Activated T-cell treated with anti-CD3 and anti-CD28 coated beads for 48 hours (primary cell): ENCODE measurements around the gene ATP6AP2.

Source experiments
- DNase-seq: peaks from one replicate; pipeline ENCODE4 v3.0.0-alpha.2; 2020; ENCODE audit warnings: low read depth

Gene ATP6AP2, protein sequence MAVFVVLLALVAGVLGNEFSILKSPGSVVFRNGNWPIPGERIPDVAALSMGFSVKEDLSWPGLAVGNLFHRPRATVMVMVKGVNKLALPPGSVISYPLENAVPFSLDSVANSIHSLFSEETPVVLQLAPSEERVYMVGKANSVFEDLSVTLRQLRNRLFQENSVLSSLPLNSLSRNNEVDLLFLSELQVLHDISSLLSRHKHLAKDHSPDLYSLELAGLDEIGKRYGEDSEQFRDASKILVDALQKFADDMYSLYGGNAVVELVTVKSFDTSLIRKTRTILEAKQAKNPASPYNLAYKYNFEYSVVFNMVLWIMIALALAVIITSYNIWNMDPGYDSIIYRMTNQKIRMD

DNA sequence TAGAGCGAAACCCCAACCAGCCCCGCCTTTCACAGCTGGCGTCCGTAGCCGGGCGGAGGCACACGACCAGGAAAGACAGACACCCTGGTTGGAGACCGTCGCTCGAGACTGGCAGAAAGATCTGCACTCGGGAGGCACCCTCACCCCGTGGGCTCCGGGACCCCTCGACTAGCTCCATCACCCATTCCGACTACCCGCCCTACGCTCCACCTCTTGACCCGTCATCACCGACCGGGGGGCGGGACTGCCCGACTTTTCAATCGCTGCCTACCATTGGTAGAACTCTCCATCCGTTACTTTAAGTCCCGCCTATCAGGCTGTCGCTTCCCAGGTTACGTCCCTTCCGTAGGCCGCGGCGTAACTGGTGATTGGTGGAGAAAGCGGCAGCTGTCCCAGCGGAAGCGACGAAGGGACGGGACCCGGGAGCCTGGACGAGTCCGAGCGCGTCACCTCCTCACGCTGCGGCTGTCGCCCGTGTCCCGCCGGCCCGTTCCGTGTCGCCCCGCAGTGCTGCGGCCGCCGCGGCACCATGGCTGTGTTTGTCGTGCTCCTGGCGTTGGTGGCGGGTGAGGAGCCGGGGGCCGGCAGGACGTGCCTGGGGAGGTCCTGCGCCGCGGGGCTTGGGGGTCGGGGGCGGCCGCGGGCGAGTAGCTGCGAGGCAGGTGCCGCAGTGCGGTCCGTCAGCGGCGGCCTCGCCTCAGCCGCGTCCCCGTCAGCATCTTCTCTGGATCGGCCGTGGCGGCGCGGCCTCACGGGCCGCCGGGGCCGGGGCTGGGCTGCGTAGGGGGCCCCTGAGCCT lies at the start of gene ATP6AP2:
TSS of gene ATP6AP2 (plus strand) at position 434 of the 799 bp plus-strand sequence. CDS start at position 530, 96 bp downstream.
- peak; percentile 81 for DNase-seq

DNA sequence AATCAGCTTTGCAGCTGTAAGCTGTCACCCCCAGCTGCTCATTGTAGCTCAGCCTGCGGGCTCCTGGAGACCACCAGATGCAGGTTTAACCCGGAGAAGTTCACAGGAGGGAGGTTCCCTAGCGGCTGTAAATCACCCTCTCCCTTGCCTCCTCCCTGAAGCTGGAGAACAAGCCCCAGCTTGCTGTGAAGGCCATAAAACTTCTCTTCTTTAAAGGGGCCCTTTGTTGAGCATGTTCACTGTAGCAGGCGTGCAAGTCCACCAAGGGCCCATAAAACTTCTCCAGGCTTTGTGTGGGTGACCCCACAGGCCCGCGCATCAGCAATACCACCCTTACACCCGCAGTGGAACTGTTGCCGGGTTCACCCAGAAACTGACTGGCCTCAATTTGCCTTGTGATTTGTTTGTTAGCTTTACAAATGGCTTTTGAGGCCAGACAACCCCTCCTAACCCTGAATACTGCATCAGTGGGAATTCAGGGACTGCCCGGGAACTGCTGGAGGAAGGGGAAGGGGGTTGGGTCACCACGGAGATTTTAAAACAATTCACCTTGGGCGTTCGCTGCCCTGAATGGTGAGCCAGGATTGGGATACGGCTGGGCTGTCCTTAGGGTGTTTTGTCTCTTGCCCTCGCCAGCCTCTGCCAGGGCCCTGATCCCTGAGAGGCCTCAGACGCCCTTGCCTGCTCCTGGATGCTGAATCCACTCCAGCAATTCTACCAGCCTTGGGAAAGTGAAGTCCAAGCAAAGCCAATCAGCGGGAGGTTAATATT lies 49.5 kb upstream of the ATP6AP2 start:
- DNase-seq, result no peak

DNA sequence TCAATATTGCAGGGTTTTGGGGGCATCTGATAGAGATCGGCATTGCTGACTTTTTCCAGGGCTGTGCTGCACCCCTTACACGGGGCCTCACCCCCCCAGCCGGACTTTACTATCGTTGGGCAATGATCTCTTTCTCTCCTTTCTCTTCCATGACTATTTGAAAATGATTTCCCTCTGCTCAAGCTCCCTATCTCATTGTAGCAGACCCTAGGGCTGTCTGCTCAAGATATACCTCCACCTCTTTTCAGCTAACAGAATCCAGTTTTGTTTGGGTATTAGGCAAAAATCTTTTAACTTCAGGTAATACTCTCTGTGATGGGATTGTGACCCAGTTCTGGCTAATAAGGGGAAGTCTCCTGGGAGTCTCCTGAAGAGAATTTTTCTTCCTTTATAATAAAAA lies 43.5 kb upstream of the ATP6AP2 start:
- no peak for DNase-seq

DNA sequence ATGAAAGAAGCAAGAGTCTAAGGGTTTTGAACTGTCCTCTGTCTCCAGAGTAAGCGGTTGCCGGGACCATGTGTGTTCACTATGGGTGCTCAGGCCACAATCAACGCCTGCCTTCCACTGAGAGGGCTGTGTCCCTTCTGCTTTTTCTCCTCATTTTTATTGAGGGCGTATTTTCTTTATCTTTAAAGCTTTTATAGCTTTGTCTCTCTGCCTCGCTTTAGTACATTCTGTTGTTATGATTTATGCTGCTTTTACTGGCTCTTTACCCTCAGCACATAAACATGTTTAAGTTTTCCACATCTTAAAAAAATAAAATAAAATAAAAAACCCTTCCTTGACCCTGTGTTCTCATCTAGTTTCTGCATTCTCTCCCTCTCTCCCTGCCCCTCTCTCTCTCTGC lies 42.4 kb upstream of the ATP6AP2 start:
- DNase-seq, result no peak

DNA sequence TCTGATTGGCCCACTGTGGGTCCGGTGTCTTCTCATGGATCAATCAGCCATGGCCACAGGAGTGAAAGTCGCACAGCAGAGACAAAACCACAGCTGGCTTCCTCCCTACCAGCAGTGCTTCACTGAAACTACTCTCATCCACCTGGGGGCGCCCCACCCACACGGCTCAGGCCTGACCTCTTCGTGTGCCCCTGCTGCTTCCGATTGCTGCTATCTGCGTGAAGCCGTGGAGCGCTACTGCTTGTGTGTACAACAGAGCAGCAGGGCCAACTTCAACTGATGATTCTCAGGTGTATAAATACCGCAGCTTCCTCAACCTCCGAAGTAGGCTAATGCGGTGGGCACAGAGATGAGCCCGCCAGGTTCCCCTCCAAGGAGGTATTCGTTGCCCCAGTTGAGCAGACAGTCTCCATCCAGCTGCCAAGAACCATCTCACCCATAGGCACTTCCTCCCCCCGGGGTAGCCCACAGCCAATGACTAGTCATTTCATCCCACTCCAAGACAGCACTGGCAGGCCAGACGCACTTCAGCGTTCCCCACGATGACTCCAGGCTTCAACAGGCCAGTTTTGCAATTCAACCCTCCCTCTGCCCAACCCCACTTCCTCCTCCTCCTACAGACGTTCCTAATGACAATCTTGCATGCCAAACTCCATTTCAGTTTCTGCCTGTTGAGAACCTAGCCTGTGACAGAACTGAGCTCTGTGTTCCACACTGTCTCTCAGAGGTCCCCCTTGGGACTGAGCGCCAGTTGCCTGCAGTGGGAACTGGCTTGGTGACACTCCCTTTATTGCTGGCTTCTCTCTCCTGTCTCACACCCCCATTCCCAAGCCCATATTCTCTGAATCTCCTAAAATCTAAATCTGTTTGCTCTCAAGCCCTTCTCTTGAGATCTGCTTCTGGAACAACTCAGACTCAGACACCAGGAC lies 41.3 kb upstream of the ATP6AP2 start:
- DNase-seq, result peak; percentile 64

DNA sequence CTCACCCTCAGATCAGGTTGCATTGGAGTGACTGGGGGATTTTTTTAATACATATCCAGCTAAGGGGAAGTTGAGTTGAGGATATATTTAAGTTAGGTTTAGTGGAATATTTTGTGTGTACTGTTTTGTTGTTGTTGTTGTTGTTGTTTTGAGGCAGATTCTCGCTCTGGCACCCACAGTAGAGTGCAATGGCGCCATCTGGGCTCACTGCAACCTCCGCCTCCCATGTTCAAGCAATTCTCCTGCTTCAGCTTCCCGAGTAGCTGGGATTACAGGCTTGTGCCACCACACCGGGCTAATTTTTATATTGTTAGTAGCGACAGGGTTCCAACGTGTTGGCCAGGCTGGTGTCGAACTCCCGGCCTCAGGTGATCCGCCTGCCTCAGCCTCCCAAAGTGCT lies 38.6 kb upstream of the ATP6AP2 start:
- no peak for DNase-seq

DNA sequence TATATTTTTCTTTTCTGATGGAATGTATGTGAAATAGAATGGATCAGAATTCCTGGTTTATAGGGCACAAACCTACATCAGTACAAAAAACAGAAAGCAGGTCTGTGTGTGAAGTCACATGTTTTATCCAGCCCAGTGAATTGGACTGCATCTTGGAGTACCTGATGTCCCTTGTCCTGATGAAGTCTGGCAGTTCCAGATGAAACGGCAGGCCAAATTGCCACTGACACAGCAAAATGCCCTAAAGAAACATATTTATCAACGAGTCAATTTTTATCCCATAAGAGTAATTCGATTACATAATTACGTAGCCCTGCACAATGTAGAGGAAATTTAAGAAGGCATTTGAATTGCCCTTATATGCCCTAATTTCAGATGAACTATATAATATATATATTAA lies 37.8 kb upstream of the ATP6AP2 start:
- DNase-seq, result no peak

DNA sequence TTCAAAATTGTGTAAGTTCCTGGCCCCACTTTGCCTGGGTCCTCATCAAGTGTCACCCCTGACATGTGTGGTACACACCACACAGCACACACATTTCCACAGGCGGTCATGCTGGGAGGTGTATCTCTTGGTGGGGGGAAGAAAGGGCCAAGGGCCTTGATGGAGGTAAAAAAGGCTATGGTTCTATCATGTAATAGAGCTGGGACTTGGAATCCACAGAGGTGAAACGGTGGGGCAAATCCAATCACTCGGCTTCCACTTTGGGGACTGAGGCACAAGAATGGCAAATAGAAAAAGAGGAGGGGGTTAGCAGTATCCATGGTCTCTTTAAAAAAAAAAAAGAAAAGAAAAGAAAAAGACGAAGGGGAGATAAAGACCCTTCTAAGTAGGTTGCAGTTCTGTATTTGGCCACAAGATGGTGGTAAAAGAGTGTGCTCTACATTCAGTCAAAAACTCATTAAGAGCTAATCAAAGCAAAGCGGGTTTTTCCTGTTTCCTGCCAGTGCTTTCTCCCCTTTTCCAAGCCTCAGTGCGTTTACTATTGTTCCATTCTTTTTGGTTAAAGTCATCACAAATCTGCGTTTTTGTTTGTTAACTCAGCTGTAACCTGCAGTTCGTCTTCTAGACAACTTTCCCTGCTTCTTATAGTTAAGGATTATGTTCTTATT lies 37.0 kb upstream of the ATP6AP2 start:
- no peak for DNase-seq

DNA sequence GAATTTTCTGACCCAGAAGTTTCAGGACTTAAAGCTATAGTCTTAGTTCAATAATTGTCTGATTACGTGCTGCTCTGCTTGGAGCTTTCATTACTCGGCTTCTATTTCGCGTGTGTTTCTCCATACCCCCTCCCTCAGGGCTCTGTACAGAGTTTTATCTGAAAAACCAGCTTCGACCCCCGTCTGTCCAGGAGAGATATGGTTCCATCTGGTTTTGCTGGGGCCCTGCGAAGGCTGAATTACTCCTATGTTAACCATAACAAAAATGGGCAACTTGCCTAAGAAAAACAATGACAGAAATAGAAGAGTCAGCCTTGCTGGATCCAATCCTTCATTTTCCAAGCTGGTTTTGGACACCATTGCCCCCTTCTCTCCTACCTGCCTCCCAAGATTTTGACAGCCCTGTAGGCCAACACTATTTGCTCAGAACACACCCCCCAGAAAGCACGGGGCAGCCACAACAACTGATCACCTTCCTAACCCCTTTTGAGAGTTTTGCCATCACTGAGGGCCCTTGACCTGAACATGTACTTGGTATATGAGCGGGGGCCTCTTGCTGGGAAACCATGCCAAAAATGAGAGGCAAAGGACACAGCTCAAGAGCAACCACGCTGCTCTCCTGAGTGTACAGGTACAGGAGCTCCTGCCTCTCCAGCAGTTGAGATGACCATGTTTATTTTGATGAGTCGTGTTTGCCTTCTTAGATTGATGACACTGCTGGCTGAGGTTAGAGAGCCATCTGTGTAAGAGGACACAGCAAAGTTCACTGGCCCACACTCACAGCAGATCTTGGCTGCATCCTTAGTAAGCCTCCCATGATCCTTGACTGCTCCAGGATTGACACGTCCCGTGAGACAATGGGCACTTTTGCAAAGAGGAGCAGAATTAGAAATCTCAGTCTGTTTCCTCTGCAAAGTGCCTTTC lies 36.2 kb upstream of the ATP6AP2 start:
- no peak for DNase-seq

DNA sequence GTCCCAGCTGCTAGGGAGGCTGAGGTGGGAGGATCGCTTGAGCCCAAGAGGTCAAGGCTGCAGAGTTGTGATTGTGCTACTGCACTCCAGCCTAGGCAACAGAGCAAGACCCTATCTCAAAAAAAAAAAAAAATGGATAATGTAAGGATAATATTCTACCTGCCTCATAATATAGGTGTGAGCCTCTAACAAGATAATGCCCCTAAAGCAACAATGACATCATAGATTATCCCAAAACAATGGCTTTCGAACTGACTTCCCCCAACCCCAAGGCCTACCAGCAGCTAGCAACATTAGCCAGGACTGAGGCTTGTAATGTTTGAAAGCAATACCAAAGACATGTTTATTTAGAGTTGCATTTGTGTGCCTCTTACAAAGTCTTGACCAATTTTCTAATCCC lies 33.9 kb upstream of the ATP6AP2 start:
- no peak for DNase-seq

DNA sequence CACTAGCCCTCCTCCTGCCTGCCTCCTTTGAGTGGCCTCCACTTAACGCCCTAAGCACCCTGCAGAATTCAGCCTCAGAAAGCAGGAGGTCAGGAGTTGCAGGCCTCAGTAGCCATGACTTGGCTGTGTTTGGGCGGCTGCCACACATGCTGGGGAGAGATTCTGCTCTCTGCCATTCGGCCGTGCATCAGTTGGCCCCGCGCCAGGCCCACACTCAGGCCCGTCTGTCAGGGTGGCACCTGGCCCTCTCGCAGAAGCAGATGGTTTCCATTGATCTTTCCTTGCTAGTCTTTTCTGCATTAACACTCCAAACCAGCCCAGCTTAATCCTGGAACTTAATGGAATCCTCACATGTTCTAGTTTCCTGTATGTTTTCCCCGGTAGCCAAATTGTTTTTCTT lies 30.7 kb upstream of the ATP6AP2 start:
- no peak for DNase-seq

DNA sequence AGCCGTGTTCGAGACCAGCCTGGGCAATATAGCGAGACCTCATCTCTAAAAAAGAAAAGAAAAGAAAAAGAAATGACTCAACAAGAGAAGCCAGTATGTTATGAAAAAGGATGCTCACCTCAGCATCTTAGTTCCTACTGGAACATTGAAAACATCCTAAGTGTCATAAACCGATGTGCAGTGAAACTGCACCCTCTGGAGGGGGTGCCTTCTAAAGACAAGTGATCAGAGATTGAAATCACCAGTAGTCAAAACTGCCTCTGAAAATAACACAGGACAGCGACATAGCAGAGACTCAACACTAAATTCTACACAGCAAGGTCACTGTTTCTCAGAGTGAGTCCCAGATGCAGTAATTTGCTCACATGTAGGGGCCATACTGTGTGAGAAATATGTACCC lies 28.0 kb upstream of the ATP6AP2 start:
- DNase-seq, result no peak

DNA sequence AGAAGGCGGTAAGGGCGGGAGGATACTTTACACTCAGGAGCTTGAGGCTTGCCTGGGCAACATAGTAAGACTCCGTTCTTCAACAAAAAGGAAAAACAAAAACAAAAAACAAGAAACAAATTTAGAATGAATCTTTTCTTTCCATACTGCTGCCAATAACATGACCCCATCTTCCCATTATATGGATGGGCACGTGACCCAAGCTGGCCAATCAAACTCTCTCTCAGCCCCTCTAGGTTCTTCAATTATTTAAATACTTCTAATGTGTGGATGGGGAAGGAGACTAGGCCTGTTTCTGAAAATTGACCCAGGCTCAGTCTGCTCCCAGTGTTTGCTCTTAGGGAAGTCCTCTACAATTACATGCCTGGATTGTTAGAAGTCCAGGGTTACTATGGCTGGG lies 22.2 kb upstream of the ATP6AP2 start:
- DNase-seq, result no peak

DNA sequence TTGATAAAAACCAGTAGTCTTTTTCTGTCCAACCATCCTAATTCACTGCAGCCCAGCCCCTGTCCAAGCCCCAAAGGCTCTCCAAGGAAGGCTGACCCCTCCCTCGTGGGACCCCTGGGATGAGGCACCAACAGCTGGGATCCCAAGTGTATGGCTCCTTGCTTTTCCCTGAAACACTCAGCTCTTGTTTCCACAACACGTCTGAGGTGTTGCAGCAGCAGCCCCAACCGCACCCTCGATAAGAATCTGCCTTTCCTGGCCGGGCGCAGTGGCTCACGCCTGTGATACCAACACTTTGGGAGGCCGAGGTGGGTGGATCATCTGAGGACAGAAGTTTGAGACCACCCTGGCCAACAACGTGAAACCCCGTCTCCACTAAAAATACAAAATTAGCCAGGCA lies 17.0 kb upstream of the ATP6AP2 start:
- no peak for DNase-seq

DNA sequence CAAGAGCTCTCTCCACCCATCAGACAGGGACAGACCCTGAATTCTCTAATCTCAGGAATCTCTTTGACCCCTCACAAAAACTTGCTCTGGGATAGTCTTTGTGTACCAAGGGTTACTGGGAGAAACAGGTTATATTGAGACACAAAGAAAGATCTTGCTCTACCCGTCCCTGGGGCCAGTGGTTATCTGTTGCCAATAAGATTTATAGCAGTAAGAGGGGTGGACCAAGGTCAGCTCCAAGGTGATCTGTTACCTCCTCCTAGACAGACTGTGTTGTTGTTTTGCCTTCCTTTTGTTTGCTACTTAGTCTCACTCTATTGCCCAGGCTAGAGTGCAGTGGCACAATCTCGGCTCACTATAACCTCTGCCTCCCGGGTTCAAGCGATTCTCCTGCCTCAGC lies 16.3 kb upstream of the ATP6AP2 start:
- no peak for DNase-seq

DNA sequence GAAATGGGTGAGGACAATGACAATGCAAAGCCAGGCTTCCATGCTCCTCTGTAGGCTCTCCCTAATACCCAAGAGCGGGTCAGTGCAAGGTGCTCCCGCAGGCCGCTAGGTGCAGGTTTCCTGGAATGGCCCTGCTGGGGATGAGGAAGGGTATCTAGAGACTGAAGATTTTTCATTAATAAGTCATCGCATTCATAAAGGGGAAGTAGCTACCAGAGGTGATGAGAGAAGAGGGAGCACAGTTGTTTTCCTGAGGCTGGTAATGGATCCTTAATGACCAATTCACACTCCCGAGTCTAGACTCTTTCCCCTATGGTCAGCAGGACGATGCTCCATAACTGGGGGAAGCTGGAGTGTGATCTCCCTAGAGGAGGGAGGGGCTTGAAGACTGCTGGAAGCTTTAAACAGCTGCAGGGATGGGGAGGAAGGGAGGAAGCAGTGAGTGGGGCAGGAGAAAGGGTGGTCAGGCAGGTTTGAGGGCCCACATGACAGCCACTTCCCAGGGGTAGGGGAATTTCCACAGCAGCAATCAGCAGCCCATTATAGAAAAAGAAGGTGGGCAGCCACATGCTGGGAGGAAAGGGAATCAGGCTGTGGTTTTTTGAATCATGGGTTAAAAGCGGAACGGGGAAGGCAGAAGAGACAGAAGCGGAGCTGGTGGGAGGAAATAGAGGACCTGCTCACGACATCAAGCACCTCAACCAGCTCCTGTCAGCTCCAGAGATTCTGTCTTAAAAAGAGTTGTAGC lies 10.2 kb upstream of the ATP6AP2 start:
- DNase-seq, result no peak

DNA sequence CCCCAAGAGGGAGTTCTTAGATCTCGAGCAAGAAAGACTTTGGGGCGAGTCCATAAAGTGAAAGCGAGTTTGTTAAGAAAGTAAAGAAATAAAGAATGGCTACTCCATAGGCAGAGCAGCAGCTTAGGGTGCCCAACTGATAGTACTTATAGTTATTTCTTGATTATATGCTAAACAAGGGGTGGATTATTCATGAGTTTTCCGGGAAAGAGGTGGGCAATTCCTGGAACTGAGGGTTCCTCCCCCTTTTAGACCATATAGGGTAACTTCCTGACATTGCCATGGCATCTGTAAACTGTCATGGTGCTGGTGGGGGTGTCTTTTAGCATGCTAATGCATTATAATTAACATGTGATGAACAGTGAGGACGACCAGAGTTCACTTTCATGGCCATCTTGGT lies 9.6 kb upstream of the ATP6AP2 start:
- peak; percentile 21 for DNase-seq

DNA sequence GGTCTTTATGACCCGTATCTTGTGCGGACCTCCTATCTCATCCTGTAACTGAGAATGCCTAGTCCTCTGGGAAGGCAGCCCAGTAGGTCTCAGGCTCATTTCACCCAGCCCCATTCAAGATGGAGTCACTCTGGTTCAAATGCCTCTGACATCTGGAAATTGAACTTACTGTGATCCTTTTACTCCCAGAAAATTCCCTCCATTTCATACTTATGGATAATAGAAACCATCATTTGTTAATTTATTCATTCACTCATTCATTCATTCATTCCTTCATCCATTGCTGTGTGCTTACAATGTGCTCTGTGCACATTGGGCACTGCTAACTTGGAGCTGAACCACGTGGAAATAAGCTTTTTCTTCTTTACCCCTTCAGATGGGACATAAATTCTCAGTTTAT lies 9.2 kb upstream of the ATP6AP2 start:
- no peak for DNase-seq

DNA sequence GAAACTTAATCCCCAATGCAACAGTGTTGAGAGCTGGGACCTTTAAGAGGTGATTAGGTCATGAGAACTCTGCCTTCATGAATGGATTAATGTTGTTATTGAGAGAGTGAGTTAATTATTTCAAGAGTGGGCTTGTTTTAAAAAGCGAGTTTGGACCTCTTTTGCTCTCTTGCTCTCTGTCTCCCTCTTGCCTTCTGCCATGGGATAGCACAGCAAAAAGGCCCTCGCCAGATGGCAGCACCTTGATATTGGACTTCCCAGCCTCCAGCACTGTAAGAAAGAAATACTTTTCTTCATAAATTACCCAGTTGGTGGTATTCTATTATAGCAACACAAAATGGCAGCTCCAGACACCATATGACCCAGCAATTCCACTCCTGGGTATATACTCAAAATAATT lies 7.0 kb upstream of the ATP6AP2 start:
- peak; percentile 12 for DNase-seq
